ENCODE data around the gene RXFP2. TPM values are rescaled to one million over a fixed set of nuclear protein-coding genes. Genes with fewer than 3 reads are reported as not detected.
A peak's percentile ranks its signal among the peaks of the same experiment; 100 is the strongest.

RXFP2 gene
- total RNA-seq, 2 donors from 2014 or later, result not detected

- intact Hi-C loops (cut with DNase I), result no loop called here
- DNase-seq (ENCODE audit: low spot score), result no peak
Observed at GRCh38 chr13:31765138-31765785, 25.9 kb downstream of the RXFP2 start.

- DNase-seq (ENCODE audit: low spot score), result no peak
- intact Hi-C loops (cut with DNase I), result no loop called here
Observed at GRCh38 chr13:31767175-31767900, 28.0 kb downstream of the RXFP2 start.

GRCh38 chr13:31768351-31768750 is 29.0 kb downstream of the RXFP2 start:
- DNase-seq (ENCODE audit: low spot score), result no peak
- intact Hi-C loops (cut with DNase I), result no loop called here

GRCh38 chr13:31769575-31769974 is 30.2 kb downstream of the RXFP2 start:
- no peak for DNase-seq (ENCODE audit: low spot score)
- intact Hi-C loops (cut with DNase I), result no loop called here

- intact Hi-C loops (cut with DNase I), result no loop called here
Observed at GRCh38 chr13:31772231-31772630, 32.9 kb downstream of the RXFP2 start.

GRCh38 chr13:31773538-31773937 is 34.2 kb downstream of the RXFP2 start:
- no peak for DNase-seq (ENCODE audit: low spot score)
- intact Hi-C loops (cut with DNase I), result no loop called here

More at GRCh38 chr13:31772231-31772630, 32.9 kb downstream of the RXFP2 start:
- no peak for DNase-seq (ENCODE audit: low spot score)

- intact Hi-C loops (cut with DNase I), result no loop called here
- DNase-seq (ENCODE audit: low spot score), result no peak
Observed at GRCh38 chr13:31774186-31774750, 34.9 kb downstream of the RXFP2 start.

GRCh38 chr13:31775148-31775547 is 35.8 kb downstream of the RXFP2 start:
- intact Hi-C loops (cut with DNase I), result no loop called here
- DNase-seq (ENCODE audit: low spot score), result no peak

GRCh38 chr13:31775686-31776085 is 36.4 kb downstream of the RXFP2 start:
- intact Hi-C loops (cut with DNase I), result no loop called here
- DNase-seq (ENCODE audit: low spot score), result peak; percentile 84

- DNase-seq (ENCODE audit: low spot score), result no peak
- intact Hi-C loops (cut with DNase I), result no loop called here
Observed at GRCh38 chr13:31781064-31781463, 41.7 kb downstream of the RXFP2 start.

- no peak for DNase-seq (ENCODE audit: low spot score)
- intact Hi-C loops (cut with DNase I), result no loop called here
Observed at GRCh38 chr13:31786011-31786410, 46.7 kb downstream of the RXFP2 start.

- intact Hi-C loops (cut with DNase I), result loop anchor here in 1 of 2 donors (5.0 kb wide), 1 partner anchor 489 kb away; no protein-coding TSS in a partner anchor
- DNase-seq (ENCODE audit: low spot score), result no peak
Observed at GRCh38 chr13:31790992-31791391, 51.7 kb downstream of the RXFP2 start.

- intact Hi-C loops (cut with DNase I), result loop anchor here in 1 of 2 donors (5.0 kb wide), 1 partner anchor 491 kb away; no protein-coding TSS in a partner anchor
- DNase-seq (ENCODE audit: low spot score), result no peak
Observed at GRCh38 chr13:31793246-31793645, 53.9 kb downstream of the RXFP2 start.

GRCh38 chr13:31794452-31794851 is 55.1 kb downstream of the RXFP2 start:
- no peak for DNase-seq (ENCODE audit: low spot score)
- intact Hi-C loops (cut with DNase I), result loop anchor here in 1 of 2 donors (5.0 kb wide), 1 partner anchor 492 kb away; no protein-coding TSS in a partner anchor

GRCh38 chr13:31797154-31797775 is 57.9 kb downstream of the RXFP2 start:
- DNase-seq (ENCODE audit: low spot score), result no peak
- intact Hi-C loops (cut with DNase I), result no loop called here

GRCh38 chr13:31798189-31798588 is 58.9 kb downstream of the RXFP2 start:
- no peak for DNase-seq (ENCODE audit: low spot score)
- intact Hi-C loops (cut with DNase I), result no loop called here

- intact Hi-C loops (cut with DNase I), result no loop called here
- DNase-seq (ENCODE audit: low spot score), result no peak
Observed at GRCh38 chr13:31801088-31801487, 61.8 kb downstream of the RXFP2 start.

- intact Hi-C loops (cut with DNase I), result no loop called here
- DNase-seq (ENCODE audit: low spot score), result no peak
Observed at GRCh38 chr13:31803311-31803710, 64.0 kb downstream of the RXFP2 start.

GRCh38 chr13:31805841-31806240 is 66.5 kb downstream of the RXFP2 start:
- intact Hi-C loops (cut with DNase I), result no loop called here
- no peak for DNase-seq (ENCODE audit: low spot score)

- intact Hi-C loops (cut with DNase I), result no loop called here
- DNase-seq (ENCODE audit: low spot score), result no peak
Observed at GRCh38 chr13:31807090-31807541, 67.8 kb downstream of the RXFP2 start.
